Subcutaneous adipose tissue (tissue), 4 donors: ENCODE results near the gene TCP10L. TPM values are rescaled to one million over a fixed set of nuclear protein-coding genes. Genes with fewer than 3 reads are reported as not detected.

ENCODE experiments used
- total RNA-seq, 4 donors: library from RNA; depleted of rRNA; stranded (reverse); fragments of >200 nt; gene quantifications; one replicate each; pipeline ENCODE4 v1.1.0, GENCODE V29; 2016
- TF ChIP-seq, protein P1 (sequence below): fragments of 450-650 bp; IDR thresholded peaks from one replicate; pipeline ENCODE4 v1.5.1; 2016; ENCODE audit warnings: low read depth, mild to moderate bottlenecking, control low read depth, antibody characterized with exemption, moderate library complexity

TCP10L gene
- total RNA-seq, 4 donors from 2014 or later, result not detected

DNA sequence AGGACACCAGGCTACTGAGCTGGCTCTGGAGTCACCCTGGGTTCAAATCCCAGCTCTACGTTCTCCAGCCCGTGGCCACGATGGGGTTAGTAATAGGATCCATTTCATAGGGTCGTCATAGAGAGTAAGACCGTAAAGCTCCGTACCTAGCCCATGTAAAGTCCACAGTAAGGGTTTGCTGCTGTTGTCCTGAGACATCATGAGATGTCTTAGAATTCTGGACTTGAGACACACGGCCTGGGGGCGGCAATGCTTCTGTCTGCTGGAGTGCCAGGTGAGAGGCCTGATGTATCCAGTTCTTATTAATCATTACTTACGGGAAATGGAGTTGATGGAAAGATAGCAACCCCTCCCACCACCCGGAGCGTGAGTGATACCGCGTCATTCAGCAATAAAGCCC, 3.6 kb downstream of the TCP10L start:
- TF ChIP-seq, protein P1, sequence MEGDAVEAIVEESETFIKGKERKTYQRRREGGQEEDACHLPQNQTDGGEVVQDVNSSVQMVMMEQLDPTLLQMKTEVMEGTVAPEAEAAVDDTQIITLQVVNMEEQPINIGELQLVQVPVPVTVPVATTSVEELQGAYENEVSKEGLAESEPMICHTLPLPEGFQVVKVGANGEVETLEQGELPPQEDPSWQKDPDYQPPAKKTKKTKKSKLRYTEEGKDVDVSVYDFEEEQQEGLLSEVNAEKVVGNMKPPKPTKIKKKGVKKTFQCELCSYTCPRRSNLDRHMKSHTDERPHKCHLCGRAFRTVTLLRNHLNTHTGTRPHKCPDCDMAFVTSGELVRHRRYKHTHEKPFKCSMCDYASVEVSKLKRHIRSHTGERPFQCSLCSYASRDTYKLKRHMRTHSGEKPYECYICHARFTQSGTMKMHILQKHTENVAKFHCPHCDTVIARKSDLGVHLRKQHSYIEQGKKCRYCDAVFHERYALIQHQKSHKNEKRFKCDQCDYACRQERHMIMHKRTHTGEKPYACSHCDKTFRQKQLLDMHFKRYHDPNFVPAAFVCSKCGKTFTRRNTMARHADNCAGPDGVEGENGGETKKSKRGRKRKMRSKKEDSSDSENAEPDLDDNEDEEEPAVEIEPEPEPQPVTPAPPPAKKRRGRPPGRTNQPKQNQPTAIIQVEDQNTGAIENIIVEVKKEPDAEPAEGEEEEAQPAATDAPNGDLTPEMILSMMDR, result no peak

DNA sequence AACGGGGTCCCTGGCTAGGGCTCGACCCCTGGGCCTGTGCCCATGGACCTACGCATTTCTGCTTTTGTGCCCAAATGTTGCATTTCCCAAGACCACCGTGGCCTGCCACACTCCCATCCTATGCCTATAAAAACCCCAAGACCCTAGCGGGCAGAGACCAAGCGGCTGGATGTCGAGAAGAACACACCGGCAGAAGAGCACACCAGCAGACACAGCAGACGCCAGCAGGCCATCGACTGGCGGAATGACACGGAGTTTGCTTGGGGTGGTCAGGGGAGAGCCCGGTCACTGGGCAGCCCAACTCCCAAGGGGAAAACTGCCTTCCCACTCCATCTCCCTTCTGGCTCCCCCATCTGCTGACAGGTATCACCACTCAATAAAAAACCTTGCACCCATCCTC, 4.4 kb downstream of the TCP10L start:
- TF ChIP-seq, protein P1, result no peak

DNA sequence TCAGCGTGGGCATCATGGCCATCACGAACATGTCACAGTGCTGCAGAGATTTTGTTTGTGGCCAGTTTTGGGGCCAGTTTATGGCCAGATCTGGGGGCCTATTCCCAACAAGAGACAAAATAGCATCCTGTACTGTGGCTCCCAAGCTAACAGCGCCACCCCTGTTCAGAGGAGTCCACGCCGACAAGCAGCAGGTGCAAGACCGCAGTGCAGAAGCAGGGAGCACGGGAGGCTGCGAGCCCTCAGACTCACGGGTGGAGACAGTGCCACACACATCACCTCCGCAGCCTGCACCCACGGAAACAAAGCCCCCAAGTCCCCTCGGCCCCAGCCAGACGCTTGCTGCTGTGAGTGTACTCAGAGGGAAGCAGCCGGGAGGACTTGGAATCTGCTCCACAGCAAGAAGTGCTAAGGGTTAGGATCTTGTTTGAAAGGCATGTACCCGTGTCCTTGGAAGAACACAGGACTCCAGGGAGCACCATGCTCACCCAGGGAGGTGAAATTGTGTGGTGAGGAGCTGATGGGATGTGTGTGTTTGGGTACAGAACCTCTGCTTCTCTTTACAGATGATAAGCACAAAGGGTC, 7.1 kb downstream of the TCP10L start:
- TF ChIP-seq, protein P1, result no peak

DNA sequence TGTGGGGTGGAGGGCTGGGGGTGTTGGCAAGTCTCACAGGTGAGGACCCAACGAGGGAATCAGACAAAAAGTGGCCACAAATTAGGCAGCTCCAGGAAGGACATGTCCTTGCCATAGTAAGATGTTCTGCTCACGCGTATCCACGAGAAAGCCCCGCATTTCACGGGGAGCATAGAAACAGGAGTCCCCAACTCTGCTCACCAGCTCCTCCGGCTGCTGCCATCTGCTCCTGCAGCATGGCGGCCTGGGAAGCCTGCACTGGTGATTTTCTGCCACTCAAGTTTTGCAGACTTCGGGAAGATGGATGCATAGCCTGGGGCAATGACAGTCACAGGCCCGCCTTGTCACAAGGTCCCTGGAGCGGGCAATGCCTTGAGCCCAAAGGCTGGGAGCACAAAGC, 9.3 kb downstream of the TCP10L start:
- TF ChIP-seq, protein P1, result no peak

DNA sequence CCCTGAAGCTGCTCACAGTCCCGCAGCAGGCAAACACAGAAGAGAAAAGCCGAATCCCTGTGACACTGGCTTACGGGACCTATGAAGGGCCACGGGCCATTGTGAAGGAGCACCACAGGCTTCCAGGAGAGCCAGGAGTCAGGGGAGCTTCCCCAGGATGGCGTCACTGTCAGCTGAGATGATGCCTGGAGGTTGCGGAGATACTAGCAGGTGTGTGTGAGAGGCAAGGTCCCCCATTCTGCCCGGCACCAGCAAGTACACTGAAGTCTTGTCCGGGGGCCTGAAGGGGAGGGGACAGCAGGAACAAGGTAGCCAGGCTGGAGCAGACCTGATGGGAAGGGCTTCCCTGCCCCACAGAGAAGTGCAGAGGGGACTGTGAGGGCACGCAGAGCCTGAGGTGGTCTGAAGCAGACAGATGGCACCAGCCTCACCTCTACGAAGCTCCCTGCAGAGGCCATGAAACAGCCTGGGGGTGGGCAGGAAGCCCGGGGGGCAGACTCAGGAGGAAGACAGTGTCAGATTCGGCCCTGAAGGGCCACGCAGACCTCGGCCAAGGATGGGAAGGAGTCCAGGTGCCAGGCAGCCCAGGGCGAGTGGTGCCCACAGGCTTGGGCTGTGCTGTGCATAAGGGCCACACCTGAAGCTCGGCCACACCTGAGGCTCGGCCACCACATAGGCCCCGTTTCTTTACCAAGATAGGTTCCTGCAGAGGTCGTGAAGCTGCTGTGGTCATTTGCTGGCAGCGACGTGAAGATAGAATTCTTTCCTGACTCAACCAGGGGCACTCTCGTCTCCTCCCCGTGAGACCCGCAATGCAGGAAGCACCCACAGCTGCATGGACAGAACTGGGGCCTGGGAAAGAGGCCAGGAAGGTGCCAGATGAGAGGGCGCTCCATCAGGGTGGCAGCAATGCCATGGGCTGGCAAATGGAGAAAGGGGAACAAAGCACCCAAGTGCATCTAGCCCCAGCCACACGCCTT, 10.1 kb downstream of the TCP10L start:
- TF ChIP-seq, protein P1, result no peak

DNA sequence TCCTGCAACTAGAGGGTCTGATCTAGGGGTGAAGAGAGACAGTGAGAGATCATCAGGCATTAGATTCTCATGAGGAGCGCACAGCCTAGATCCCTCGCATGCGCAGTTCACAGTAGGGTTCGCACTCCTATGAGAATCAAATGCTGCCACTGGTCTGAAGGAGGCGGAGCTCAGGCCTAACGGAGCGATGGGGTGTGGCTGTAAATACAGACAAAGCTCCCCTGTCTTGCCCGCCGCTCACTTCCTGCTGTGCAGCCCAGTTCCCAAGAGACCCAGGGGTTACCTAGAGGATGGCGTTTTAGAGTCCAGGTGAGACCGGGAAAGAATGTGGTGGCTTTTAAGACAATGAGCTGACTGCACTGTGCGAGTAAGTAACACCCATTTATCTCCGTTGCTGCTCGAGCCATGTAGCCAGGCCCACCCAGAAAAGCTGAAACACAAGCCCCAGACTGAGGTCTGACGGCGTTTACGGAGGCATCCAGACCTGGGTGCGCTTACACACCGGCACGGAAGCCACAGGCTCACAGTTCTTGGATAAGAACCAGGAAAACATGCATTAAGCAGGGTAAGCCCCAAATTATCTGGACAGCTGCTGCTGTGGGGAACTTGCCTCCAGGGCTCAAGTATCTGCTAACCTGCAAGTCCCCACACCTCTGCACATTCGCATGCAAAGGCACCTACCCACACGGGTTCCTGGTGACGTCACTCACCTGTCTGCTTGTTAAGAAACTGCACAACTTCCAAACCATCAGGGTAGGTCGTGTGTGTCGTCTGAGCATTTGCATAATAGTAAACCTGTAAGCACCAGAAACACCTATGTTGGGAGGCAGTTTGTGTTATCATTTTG, 12.5 kb downstream of the TCP10L start:
- TF ChIP-seq, protein P1, result no peak
